Kidney (tissue), 14 donors: ENCODE results near the gene ANKRD12. TPM values are rescaled to one million over a fixed set of nuclear protein-coding genes. Genes with fewer than 3 reads are reported as not detected.

Source experiments
- DNase-seq, 5 donors: peaks; one replicate each; pipeline ENCODE4 v3.0.0-alpha.2; 2013 to 2020
- FAIRE-seq: peaks from 2 replicates; lab custom pipeline; 2012; peaks lifted over from hg19 to GRCh38; lab: Jason Lieb, UNC
- H3K27ac ChIP-seq, 2 donors: one replicate each; pipeline ENCODE4 v1.7.0; 2013; ENCODE audit warnings: low read depth in 2 of 2, low read length in 2 of 2, inconsistent platforms in 1 of 2
- H3K27me3 ChIP-seq: one replicate; pipeline ENCODE4 v1.7.1; 2013; ENCODE audit warnings: low read length, inconsistent platforms; ENCODE audit not compliant: control insufficient read depth, insufficient read depth
- H3K36me3 ChIP-seq, 3 donors: one replicate each; pipeline versions ENCODE4 v1.7.0 to v1.7.1; 2013; ENCODE audit warnings: low read length in 3 of 3, control low read depth in 1 of 3, inconsistent platforms in 1 of 3; ENCODE audit not compliant: insufficient read depth in 3 of 3, control insufficient read depth in 2 of 3
- H3K4me1 ChIP-seq, 3 donors: one replicate each; pipeline versions ENCODE4 v1.7.0 to v1.7.1; 2013; ENCODE audit warnings: low read length in 3 of 3, inconsistent platforms in 1 of 3, low read depth in 1 of 3; ENCODE audit not compliant: control insufficient read depth in 2 of 3, insufficient read depth in 2 of 3
- H3K4me3 ChIP-seq, 3 donors: one replicate each; pipeline versions ENCODE4 v1.7.0 to v1.8.1; 2013; ENCODE audit warnings: low read length in 3 of 3, control low read depth in 1 of 3, inconsistent platforms in 1 of 3
- H3K9ac ChIP-seq, 3 donors: one replicate each; pipeline versions ENCODE4 v1.7.0 to v1.7.1; 2013; ENCODE audit warnings: low read length in 3 of 3, control low read depth in 1 of 3, inconsistent platforms in 1 of 3
- H3K9me3 ChIP-seq, 3 donors: one replicate each; pipeline versions ENCODE4 v1.7.0 to v1.7.1; 2013; ENCODE audit warnings: low read length in 3 of 3, control low read depth in 1 of 3, inconsistent platforms in 1 of 3; ENCODE audit not compliant: control insufficient read depth in 2 of 3, insufficient read depth in 1 of 3
- intact Hi-C: fragments of 100-400 bp; cut with DNase I; formaldehyde crosslinking; loops from one replicate; pipeline ENCODE4 v1.11.1; 2022
- polyA plus RNA-seq: library from polyadenylated mRNA; stranded (reverse); fragments of 350-450 nt; fragmentation: Illumina TruSeq; extraction: RNeasy Lipid Tissue Mini Kit (QIAGEN cat#74804); gene quantifications from one replicate; pipeline ENCODE4 v1.2.3, GENCODE V29; 2014; ENCODE audit warnings: low read depth, low replicate concordance; ENCODE audit not compliant: insufficient read depth
- total RNA-seq: library from RNA; stranded (reverse); fragmentation: NEBNext Ultra II Directional; extraction: Animal tissue kit (Norgen Biotek cat#: 25700); gene quantifications from one replicate; pipeline ENCODE4 v1.2.1, GENCODE V29; 2021
- TF ChIP-seq, protein P1 (sequence below): IDR thresholded peaks from 3 replicates; pipeline ENCODE4 v1.5.1; 2012; ENCODE audit warnings: mild to moderate bottlenecking, moderate library complexity, borderline replicate concordance; ENCODE audit not compliant: insufficient read depth; ENCODE audit errors: extremely low read depth
- donor health status: control.
- donor health status: control.
- donor health status: control.
- donor health status: control.
- donor health status: control.
- donor health status: DM: yes; HTN: yes; CAD: no.
- donor health status: Normal renal cell carcinoma (clear cell type).

The ANKRD12 gene
- total and polyA plus RNA-seq, 2 donors from 2014 or later, result 3.9 to 81.8 TPM

DNA sequence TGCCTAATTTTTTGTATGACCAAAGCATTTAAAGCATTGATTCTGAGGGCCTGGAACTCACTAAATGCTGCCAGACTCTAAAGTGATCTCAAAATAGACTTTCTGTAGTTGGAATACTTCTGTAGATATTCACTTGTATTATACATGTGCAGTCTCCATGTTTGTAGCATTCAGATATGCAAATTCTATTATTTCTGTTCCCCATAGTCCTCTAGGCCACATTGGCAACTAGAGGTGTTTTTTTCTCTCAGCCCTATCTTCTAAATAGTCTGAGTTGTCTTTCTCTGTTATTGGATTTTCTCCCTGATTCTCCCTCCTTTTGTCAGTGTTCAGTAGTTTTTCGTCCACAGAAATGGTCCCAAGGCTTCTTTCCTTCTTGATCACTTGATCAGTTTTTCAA lies 38.5 kb downstream of the ANKRD12 start:
- FAIRE-seq (no peak), DNase-seq (no peak)
- intact Hi-C loops, result no loop called here
- peaks cover 0 to 2% (median 0%) of the 10 kb centered on the region in 3 donors for H3K4me1 ChIP-seq
- H3K27me3 ChIP-seq, result no peaks in the 10 kb centered on the region
- H3K9me3 ChIP-seq, result no peaks in the 10 kb centered on the region
- no peaks in the 10 kb centered on the region for H3K36me3 ChIP-seq
- no peak overlapping the region for H3K4me3 ChIP-seq
- no peak overlapping the region for H3K9ac ChIP-seq
- TF ChIP-seq, protein P1, sequence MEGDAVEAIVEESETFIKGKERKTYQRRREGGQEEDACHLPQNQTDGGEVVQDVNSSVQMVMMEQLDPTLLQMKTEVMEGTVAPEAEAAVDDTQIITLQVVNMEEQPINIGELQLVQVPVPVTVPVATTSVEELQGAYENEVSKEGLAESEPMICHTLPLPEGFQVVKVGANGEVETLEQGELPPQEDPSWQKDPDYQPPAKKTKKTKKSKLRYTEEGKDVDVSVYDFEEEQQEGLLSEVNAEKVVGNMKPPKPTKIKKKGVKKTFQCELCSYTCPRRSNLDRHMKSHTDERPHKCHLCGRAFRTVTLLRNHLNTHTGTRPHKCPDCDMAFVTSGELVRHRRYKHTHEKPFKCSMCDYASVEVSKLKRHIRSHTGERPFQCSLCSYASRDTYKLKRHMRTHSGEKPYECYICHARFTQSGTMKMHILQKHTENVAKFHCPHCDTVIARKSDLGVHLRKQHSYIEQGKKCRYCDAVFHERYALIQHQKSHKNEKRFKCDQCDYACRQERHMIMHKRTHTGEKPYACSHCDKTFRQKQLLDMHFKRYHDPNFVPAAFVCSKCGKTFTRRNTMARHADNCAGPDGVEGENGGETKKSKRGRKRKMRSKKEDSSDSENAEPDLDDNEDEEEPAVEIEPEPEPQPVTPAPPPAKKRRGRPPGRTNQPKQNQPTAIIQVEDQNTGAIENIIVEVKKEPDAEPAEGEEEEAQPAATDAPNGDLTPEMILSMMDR, result no peak
- H3K27ac ChIP-seq, result no peak overlapping the region

DNA sequence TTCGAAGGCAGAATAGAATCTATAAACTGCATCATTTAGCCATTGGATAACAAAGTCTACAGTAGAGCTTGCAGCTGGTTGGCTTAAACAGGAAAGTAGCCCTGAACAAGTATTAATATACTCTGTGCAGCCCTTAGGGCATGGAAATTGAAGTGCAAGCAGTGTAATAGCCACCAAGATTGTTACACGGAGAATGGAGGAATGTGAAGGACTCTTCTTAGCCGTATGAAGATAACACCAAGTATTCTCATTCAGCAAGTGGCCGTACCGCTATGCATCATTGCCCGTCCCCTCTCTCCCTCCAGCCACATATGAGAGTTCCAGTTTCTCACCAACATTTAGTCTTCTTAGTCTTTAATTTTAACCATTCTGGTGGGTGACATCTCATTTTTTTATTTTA lies 40.5 kb downstream of the ANKRD12 start:
- DNase-seq, result no peak
- no peaks in the 10 kb centered on the region for H3K9me3 ChIP-seq
- no peaks in the 10 kb centered on the region for H3K36me3 ChIP-seq
- H3K9ac ChIP-seq, result no peak overlapping the region
- TF ChIP-seq, protein P1, result no peak
- H3K27me3 ChIP-seq, result no peaks in the 10 kb centered on the region
- peaks cover 0 to 2% (median 0%) of the 10 kb centered on the region in 3 donors for H3K4me1 ChIP-seq
- no peak overlapping the region for H3K27ac ChIP-seq
- H3K4me3 ChIP-seq, result no peak overlapping the region
- intact Hi-C loops, result no loop called here
- no peak for FAIRE-seq

DNA sequence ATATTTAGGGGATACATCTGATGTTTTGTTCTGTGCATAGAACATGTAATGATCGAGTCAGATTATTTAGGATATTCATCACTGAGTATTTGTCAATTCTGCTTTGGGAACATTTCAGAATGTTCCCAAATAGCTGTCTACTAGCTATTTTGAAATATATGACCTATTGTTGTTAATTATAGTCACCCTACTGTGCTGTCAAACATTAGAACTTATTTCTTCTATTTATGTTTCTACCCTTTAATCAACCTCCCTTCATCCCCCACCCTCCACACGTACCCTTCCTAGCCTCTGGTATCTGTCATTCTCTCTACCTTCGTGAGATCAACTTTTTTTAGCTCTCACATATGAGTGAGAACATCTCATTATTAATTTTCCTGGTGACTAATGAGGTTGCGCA lies 40.9 kb downstream of the ANKRD12 start:
- no peak overlapping the region for H3K4me3 ChIP-seq
- H3K9me3 ChIP-seq, result no peaks in the 10 kb centered on the region
- H3K36me3 ChIP-seq, result no peaks in the 10 kb centered on the region
- H3K4me1 ChIP-seq, result peaks cover 0 to 2% (median 0%) of the 10 kb centered on the region in 3 donors
- H3K27ac ChIP-seq, result no peak overlapping the region
- no peaks in the 10 kb centered on the region for H3K27me3 ChIP-seq
- no peak for FAIRE-seq
- no peak overlapping the region for H3K9ac ChIP-seq
- intact Hi-C loops, result no loop called here
- DNase-seq, result no peak
- TF ChIP-seq, protein P1, result no peak

DNA sequence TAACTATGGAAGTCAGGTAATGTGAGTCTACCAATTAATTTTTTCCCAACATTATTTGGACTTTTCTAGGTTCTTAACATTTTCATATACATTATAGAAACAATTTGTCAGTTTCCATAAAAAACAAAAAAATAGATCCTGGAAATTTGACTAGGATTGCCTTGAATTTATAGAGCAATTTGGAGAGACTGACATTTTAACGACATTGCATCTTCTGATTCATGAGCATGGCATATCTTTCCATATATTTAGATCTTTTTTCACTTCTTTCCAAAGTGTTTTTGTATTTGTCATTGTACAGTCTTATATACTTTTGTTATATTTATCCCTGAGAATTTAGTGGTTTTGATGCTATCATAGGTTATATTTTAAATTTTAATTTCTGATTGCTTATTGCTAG lies 42.0 kb downstream of the ANKRD12 start:
- DNase-seq (no peak), FAIRE-seq (no peak)
- intact Hi-C loops, result no loop called here
- no peak overlapping the region for H3K4me3 ChIP-seq
- H3K9me3 ChIP-seq, result no peaks in the 10 kb centered on the region
- no peak overlapping the region for H3K9ac ChIP-seq
- no peak overlapping the region for H3K27ac ChIP-seq
- no peaks in the 10 kb centered on the region for H3K27me3 ChIP-seq
- H3K36me3 ChIP-seq, result peaks cover 0 to 3% (median 0%) of the 10 kb centered on the region in 3 donors
- H3K4me1 ChIP-seq, result peaks cover 0 to 2% (median 0%) of the 10 kb centered on the region in 3 donors
- TF ChIP-seq, protein P1, result no peak
